Adrenal gland (tissue), 5 donors: ENCODE data around the gene CAPN7.

Experiments used
- POLR2A ChIP-seq, 2 donors: fragments of 450-650 bp; IDR thresholded peaks; one replicate each; pipeline ENCODE4 v1.6.1; 2017; ENCODE audit warnings: antibody characterized with exemption in 2 of 2, mild to moderate bottlenecking in 2 of 2, moderate library complexity in 1 of 2
- TF ChIP-seq, protein P1 (sequence below), 6 experiments: fragments of 450-650 bp in 4 of 6; fragments of 200-600 bp in 2 of 6; sonication (generic) in 1 of 6; IDR thresholded peaks; 1 replicate in 5 of 6; 2 replicates in 1 of 6; pipeline versions ENCODE4 v1.5.1 to v1.8.0; 2016 to 2021; ENCODE audit warnings: antibody characterized with exemption in 6 of 6, mild to moderate bottlenecking in 2 of 6, moderate library complexity in 1 of 6
- donor health status: DM: no; HTN: no; CAD: no.

DNA sequence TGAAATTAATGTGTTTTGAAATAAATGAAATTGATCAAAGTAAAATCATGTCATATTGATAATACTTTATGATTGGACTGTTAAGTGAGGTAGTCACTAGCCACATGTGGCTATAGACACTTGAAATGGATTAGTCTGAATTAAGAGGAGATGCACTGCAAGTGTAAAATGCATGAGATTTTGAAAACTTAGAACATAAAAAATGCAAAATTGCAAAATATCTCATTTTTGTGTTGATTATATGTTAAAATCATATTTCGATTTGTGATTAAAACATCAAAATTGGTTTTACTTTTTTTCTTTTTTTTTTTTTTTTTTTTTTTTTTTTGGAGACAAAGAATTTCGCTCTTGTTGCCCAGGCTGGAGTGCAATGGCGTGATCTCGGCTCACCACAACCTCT is 23.2 kb downstream of the CAPN7 start:
- TF ChIP-seq POLR2A (IDR thresholded peaks at IDR 0.05) = no peak
- TF ChIP-seq, protein P1, sequence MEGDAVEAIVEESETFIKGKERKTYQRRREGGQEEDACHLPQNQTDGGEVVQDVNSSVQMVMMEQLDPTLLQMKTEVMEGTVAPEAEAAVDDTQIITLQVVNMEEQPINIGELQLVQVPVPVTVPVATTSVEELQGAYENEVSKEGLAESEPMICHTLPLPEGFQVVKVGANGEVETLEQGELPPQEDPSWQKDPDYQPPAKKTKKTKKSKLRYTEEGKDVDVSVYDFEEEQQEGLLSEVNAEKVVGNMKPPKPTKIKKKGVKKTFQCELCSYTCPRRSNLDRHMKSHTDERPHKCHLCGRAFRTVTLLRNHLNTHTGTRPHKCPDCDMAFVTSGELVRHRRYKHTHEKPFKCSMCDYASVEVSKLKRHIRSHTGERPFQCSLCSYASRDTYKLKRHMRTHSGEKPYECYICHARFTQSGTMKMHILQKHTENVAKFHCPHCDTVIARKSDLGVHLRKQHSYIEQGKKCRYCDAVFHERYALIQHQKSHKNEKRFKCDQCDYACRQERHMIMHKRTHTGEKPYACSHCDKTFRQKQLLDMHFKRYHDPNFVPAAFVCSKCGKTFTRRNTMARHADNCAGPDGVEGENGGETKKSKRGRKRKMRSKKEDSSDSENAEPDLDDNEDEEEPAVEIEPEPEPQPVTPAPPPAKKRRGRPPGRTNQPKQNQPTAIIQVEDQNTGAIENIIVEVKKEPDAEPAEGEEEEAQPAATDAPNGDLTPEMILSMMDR (IDR thresholded peaks at IDR 0.05) = no peak
